LNCAP (cell line): ENCODE data around the gene TGFB1.

Source experiments
- CTCF ChIP-seq: fragments of 450-650 bp; IDR thresholded peaks from 2 replicates; pipeline ENCODE4 v1.5.1; 2017; ENCODE audit warnings: mild to moderate bottlenecking

Gene TGFB1

DNA sequence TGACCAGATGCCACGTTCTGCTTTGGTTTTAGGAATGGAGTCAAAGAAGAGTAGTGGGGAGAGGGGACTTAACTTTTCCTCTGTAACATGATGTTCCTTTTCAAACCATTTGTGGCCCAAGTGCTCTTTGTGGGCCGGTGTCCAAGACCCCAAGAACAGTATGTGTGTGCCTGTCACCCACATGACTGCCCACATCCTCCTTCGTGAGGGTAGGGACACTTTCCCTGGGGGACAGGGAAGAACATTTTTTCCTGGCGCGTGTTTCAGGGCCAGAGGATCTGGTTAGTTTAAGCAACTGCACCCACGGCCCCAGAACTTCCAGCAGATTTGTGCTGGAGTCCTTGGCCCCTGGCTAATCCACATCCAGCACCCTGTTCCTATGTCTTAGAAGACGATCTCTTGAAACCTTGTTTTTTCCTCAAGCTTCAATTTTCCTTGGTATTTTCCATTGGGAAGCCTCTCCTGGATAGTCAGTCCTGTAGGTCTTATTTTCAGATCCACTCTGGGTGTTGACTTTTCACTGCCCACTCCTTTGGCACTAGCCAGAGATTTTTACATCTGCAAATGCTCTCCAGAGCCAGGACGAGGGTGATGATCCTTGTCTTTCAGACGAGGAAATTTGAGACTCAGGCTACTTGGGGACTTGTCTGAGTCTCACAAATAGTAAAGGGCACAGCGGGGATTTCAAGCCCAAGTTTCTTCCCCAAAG is 54.5 kb downstream of the TGFB1 start:
- TF ChIP-seq CTCF, result no peak

- no peak for TF ChIP-seq CTCF
Measured at GRCh38 chr19:41298348-41298964, 55.3 kb downstream of the TGFB1 start.

DNA sequence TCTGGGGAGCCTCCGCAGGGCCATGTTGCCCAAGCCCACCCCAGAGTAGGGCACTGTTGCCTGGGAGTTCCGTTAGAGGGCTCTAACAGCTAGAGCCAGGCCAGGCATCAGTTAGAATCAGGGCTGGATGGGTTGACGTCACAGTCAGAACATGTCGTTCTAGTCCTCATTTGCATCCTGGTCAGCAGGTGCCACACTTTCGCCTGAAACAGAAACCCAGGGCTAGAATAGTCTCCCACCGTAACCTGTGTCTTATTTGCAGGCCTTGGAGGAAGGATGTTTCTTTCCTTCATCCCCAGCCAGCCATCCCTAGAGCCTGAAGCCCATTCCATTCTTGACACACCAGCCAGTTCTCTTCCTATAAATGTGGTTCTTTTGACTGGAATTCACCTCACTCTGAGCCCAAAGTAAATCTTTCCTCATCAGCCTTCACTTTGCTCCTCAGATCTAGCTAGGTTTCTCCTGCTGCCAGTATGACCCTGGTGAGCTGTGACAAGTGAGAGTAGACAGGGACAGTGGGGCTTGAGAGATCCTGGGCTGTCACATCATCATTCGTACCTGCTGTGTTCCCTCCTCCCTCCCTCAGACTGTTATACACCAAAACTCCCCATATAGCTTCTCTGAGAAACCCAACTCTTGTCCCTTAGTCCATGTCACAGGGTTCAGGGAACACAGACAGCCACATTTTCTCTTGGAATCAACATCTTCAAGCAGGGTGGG is 55.9 kb downstream of the TGFB1 start:
- TF ChIP-seq CTCF, result no peak

DNA sequence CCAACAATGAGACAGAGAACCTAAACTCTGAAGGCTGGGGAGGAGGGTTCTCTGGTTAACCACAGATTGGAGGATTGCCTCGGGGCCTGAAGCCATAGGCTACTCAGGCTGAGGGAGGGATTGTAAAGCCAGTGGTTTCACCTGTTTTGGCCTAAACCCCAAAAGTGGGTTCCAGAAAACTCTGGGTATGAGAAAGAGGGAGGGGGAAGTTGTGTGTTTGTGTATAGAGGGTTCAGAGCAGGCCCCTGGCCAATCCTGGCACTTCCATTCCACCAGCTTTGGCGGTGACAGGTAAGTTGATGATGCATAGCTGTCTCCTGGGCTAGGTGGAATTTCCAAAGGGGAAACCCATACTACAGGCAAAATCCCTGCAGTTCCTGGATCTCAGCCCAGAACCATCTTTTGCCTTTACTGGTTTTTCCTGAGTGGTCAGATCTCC is 57.3 kb downstream of the TGFB1 start:
- TF ChIP-seq CTCF, result no peak

GRCh38 chr19:41295499-41295898 is 58.2 kb downstream of the TGFB1 start:
- no peak for TF ChIP-seq CTCF

DNA sequence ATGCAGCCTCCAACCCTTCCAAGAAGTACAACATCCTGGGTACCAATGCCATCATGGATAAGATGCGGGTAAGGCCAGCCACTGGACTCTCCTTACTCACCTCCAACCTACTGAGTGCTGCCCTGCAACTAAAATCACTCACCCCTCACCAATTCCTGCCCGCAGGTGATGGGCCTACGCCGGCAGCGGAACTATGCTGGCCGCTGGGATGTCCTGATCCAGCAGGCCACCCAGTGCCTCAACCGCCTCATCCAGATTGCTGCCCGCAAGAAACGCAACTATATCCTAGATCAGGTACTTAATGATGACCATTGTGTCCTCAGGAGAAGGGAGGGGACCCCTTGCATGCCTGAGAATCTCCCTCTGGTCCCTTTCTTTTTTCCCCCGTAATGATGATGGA is 59.3 kb downstream of the TGFB1 start:
- TF ChIP-seq CTCF, result no peak

- TF ChIP-seq CTCF, result no peak
Measured at GRCh38 chr19:41288673-41289530, 64.8 kb downstream of the TGFB1 start.
